ENCODE results near the gene BCAS1.

Gene BCAS1

DNA sequence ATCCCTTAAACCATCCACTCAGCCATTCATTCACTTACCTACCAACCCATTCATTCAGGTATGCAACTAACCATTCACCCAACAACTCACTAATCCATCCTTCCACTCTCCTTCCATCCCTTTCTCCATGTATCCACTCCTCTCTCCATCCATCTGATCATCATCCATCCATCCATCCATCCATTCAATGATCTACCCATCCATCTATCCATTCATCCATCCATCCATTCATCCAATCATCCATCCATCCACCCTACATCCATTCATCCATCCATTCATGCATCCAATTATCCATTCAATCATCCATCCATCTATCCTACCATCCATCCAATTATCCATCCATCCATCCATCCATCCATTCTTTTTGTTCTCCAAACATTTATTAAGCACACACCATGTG, 13.8 kb upstream of the BCAS1 start:
- Histone ChIP-seq H3K27me3 (ENCODE audit: insufficient read depth, poor library complexity, severe bottlenecking) (no peaks in the 10 kb centered on the region), H3K27ac (replicated peaks) (no peak overlapping the region), H3K4me3 (replicated peaks; ENCODE audit: insufficient read depth, low read length) (no peak overlapping the region)
- DNase-seq (ENCODE audit: low read depth in 1 of 2, low spot score in 1 of 2): no peak
- TF ChIP-seq SPI1 (IDR thresholded peaks at IDR 0.05; ENCODE audit: borderline replicate concordance, low read depth) (no peak), POLR2AphosphoS5 (IDR thresholded peaks at IDR 0.05; ENCODE audit: low read depth) (no peak), GABPA (IDR thresholded peaks at IDR 0.05; ENCODE audit: low read depth) (no peak)
- TF ChIP-seq, protein P1, sequence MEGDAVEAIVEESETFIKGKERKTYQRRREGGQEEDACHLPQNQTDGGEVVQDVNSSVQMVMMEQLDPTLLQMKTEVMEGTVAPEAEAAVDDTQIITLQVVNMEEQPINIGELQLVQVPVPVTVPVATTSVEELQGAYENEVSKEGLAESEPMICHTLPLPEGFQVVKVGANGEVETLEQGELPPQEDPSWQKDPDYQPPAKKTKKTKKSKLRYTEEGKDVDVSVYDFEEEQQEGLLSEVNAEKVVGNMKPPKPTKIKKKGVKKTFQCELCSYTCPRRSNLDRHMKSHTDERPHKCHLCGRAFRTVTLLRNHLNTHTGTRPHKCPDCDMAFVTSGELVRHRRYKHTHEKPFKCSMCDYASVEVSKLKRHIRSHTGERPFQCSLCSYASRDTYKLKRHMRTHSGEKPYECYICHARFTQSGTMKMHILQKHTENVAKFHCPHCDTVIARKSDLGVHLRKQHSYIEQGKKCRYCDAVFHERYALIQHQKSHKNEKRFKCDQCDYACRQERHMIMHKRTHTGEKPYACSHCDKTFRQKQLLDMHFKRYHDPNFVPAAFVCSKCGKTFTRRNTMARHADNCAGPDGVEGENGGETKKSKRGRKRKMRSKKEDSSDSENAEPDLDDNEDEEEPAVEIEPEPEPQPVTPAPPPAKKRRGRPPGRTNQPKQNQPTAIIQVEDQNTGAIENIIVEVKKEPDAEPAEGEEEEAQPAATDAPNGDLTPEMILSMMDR (IDR thresholded peaks at IDR 0.05; ENCODE audit: insufficient read depth, low read length): no peak
- TF ChIP-seq, protein P2, sequence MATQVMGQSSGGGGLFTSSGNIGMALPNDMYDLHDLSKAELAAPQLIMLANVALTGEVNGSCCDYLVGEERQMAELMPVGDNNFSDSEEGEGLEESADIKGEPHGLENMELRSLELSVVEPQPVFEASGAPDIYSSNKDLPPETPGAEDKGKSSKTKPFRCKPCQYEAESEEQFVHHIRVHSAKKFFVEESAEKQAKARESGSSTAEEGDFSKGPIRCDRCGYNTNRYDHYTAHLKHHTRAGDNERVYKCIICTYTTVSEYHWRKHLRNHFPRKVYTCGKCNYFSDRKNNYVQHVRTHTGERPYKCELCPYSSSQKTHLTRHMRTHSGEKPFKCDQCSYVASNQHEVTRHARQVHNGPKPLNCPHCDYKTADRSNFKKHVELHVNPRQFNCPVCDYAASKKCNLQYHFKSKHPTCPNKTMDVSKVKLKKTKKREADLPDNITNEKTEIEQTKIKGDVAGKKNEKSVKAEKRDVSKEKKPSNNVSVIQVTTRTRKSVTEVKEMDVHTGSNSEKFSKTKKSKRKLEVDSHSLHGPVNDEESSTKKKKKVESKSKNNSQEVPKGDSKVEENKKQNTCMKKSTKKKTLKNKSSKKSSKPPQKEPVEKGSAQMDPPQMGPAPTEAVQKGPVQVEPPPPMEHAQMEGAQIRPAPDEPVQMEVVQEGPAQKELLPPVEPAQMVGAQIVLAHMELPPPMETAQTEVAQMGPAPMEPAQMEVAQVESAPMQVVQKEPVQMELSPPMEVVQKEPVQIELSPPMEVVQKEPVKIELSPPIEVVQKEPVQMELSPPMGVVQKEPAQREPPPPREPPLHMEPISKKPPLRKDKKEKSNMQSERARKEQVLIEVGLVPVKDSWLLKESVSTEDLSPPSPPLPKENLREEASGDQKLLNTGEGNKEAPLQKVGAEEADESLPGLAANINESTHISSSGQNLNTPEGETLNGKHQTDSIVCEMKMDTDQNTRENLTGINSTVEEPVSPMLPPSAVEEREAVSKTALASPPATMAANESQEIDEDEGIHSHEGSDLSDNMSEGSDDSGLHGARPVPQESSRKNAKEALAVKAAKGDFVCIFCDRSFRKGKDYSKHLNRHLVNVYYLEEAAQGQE (IDR thresholded peaks at IDR 0.05; ENCODE audit: insufficient replicate concordance, low read depth): no peak

- H3K27ac ChIP-seq (replicated peaks): no peak overlapping the region
- H3K4me3 ChIP-seq (replicated peaks; ENCODE audit: insufficient read depth, low read length): no peak overlapping the region
- no peak for DNase-seq (ENCODE audit: low read depth in 1 of 2, low spot score in 1 of 2)
- no peaks in the 10 kb centered on the region for H3K27me3 ChIP-seq (ENCODE audit: insufficient read depth, poor library complexity, severe bottlenecking)
- TF ChIP-seq SPI1 (IDR thresholded peaks at IDR 0.05; ENCODE audit: borderline replicate concordance, low read depth) (peak; percentile 18; the same call in 1 of the 2 replicates), GABPA (IDR thresholded peaks at IDR 0.05; ENCODE audit: low read depth) (no peak)
Measured at GRCh38 chr20:54083459-54083858, 13.1 kb upstream of the BCAS1 start.

- Histone ChIP-seq H3K4me3 (replicated peaks; ENCODE audit: insufficient read depth, low read length) (no peak overlapping the region), H3K27me3 (ENCODE audit: insufficient read depth, poor library complexity, severe bottlenecking) (no peaks in the 10 kb centered on the region), H3K27ac (replicated peaks) (no peak overlapping the region)
- no peak for DNase-seq (ENCODE audit: low read depth in 1 of 2, low spot score in 1 of 2)
- TF ChIP-seq GABPA (IDR thresholded peaks at IDR 0.05; ENCODE audit: low read depth) (no peak), SPI1 (IDR thresholded peaks at IDR 0.05; ENCODE audit: borderline replicate concordance, low read depth) (no peak), POLR2AphosphoS5 (IDR thresholded peaks at IDR 0.05; ENCODE audit: low read depth) (no peak)
- TF ChIP-seq, protein P2 (IDR thresholded peaks at IDR 0.05; ENCODE audit: insufficient replicate concordance, low read depth): no peak
- TF ChIP-seq, protein P1 (IDR thresholded peaks at IDR 0.05; ENCODE audit: insufficient read depth, low read length): no peak
Measured at GRCh38 chr20:54082100-54082499, 11.7 kb upstream of the BCAS1 start.

- no peak overlapping the region for H3K4me3 ChIP-seq (replicated peaks; ENCODE audit: insufficient read depth, low read length)
- H3K27me3 ChIP-seq (ENCODE audit: insufficient read depth, poor library complexity, severe bottlenecking): no peaks in the 10 kb centered on the region
- DNase-seq (ENCODE audit: low read depth in 1 of 2, low spot score in 1 of 2): peak in 1 of 2 experiments; percentile 46
- no peak for TF ChIP-seq SPI1 (IDR thresholded peaks at IDR 0.05; ENCODE audit: borderline replicate concordance, low read depth)
- TF ChIP-seq, protein P2 (IDR thresholded peaks at IDR 0.05; ENCODE audit: insufficient replicate concordance, low read depth): no peak
- TF ChIP-seq POLR2AphosphoS5 (IDR thresholded peaks at IDR 0.05; ENCODE audit: low read depth): no peak
- no peak for TF ChIP-seq GABPA (IDR thresholded peaks at IDR 0.05; ENCODE audit: low read depth)
- TF ChIP-seq, protein P1 (IDR thresholded peaks at IDR 0.05; ENCODE audit: insufficient read depth, low read length): no peak
- no peak overlapping the region for H3K27ac ChIP-seq (replicated peaks)
Measured at GRCh38 chr20:54079652-54080051, 9.3 kb upstream of the BCAS1 start.
